RWPE2 (cell line): Measurements from ENCODE around the gene COL11A2.

Experiments
- ATAC-seq: fragments of 200-7000 bp; cut with Tn5 transposase; 3 replicates; pipeline ENCODE4 v1.9.1; 2021; ENCODE audit warnings: low read depth
- DNase-seq: peaks from one replicate; pipeline ENCODE4 v3.0.0-alpha.2; 2020; ENCODE audit warnings: low spot score
- H3K27ac ChIP-seq: fragments of 450-650 bp; 2 replicates; pipeline ENCODE4 v1.5.1; 2017; ENCODE audit warnings: mild to moderate bottlenecking; ENCODE audit not compliant: poor library complexity, severe bottlenecking
- H3K27me3 ChIP-seq: fragments of 250-450 bp; sonication (Bioruptor Pico); 2 replicates; pipeline ENCODE4 v1.5.1; 2021; ENCODE audit warnings: mild to moderate bottlenecking, moderate library complexity; ENCODE audit not compliant: insufficient read depth, poor library complexity, severe bottlenecking
- H3K36me3 ChIP-seq: fragments of 250-450 bp; sonication (Bioruptor Pico); 2 replicates; pipeline ENCODE4 v1.5.1; 2020; ENCODE audit warnings: low read depth, mild to moderate bottlenecking, moderate library complexity
- H3K4me1 ChIP-seq: fragments of 250-450 bp; sonication (Bioruptor Pico); 2 replicates; pipeline ENCODE4 v1.5.1; 2021; ENCODE audit warnings: mild to moderate bottlenecking, moderate library complexity; ENCODE audit not compliant: insufficient read depth, poor library complexity, severe bottlenecking
- H3K4me3 ChIP-seq: fragments of 250-450 bp; sonication (Bioruptor Pico); 2 replicates; pipeline ENCODE4 v1.5.1; 2021; ENCODE audit warnings: mild to moderate bottlenecking, moderate library complexity; ENCODE audit not compliant: severe bottlenecking
- H3K9me3 ChIP-seq: fragments of 250-450 bp; sonication (Bioruptor Pico); 2 replicates; pipeline ENCODE4 v1.5.1; 2021; ENCODE audit warnings: mild to moderate bottlenecking, moderate library complexity; ENCODE audit not compliant: severe bottlenecking
- TF ChIP-seq, protein P1 (sequence below): fragments of 450-650 bp; IDR thresholded peaks from one replicate; pipeline ENCODE4 v1.5.1; 2017; ENCODE audit warnings: mild to moderate bottlenecking, moderate library complexity; ENCODE audit not compliant: poor library complexity, severe bottlenecking

COL11A2 gene

DNA sequence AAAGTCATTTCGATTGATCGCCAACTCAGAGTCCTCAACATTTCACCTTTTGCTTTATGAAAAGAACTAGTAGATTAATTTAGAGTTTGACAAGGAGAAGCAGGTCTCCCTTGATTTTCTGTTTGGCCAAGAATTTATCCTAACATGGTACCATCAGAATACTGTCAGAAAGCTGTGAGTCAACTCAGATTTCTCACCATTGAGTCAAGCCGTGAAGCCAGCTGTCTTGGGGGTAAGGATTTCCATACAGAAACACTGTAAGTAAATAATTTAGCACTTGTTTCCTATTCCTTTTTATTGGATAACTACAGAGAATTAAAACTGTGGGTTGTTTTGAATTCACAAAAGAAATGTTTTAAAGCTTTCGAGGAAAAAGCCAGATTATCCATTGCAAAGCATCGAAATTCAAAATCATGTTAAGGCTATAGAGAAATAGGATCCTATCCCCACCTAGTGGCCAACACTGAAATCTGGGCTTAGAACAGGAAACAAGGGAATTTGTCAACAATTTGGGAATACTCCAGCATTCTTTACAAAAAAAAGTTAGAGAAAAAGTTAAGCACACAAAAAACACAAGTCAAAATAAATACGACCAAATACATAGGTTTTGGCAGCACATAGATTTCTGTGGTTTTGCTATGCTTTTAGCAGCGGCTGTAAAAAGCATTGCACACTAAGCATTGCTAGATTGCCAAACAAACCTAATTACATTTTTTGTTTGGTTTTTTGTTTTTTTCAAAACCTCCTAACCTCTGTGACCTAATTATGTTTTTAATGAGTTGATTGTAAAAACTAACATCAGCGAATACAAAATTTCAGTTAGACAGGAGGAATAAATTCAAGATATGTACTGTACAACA is 44.2 kb downstream of the COL11A2 start:
- H3K9me3 ChIP-seq: no peaks in the 10 kb centered on the region
- ATAC-seq: peak; percentile 57
- no peak overlapping the region for H3K4me3 ChIP-seq
- TF ChIP-seq, protein P1, sequence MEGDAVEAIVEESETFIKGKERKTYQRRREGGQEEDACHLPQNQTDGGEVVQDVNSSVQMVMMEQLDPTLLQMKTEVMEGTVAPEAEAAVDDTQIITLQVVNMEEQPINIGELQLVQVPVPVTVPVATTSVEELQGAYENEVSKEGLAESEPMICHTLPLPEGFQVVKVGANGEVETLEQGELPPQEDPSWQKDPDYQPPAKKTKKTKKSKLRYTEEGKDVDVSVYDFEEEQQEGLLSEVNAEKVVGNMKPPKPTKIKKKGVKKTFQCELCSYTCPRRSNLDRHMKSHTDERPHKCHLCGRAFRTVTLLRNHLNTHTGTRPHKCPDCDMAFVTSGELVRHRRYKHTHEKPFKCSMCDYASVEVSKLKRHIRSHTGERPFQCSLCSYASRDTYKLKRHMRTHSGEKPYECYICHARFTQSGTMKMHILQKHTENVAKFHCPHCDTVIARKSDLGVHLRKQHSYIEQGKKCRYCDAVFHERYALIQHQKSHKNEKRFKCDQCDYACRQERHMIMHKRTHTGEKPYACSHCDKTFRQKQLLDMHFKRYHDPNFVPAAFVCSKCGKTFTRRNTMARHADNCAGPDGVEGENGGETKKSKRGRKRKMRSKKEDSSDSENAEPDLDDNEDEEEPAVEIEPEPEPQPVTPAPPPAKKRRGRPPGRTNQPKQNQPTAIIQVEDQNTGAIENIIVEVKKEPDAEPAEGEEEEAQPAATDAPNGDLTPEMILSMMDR: peak; percentile 87
- DNase-seq: no peak
- peaks cover 3% of the 10 kb centered on the region for H3K27me3 ChIP-seq
- no peaks in the 10 kb centered on the region for H3K4me1 ChIP-seq
- no peaks in the 10 kb centered on the region for H3K36me3 ChIP-seq
- no peak overlapping the region for H3K27ac ChIP-seq

DNA sequence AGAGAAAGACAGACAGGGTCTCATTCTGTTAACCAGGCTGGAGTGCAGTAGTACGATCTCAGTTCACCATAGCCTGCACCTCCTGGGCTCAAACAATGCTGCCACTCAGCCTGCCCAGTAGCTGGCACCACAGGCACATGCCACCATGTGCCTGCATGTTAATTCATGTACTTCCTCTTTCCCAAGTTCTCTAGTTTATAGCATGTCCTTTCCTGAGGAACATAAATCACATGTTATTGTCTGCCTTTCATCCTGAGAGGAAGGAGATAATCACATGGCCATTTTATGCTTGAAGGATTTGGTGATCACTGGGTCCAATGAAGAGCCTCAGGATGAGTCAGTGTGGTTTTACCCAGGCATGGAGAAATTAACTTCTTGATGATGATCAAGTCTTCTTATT is 47.9 kb downstream of the COL11A2 start:
- Histone ChIP-seq H3K27me3 (peaks cover 10% of the 10 kb centered on the region), H3K9me3 (no peaks in the 10 kb centered on the region), H3K4me3 (no peak overlapping the region), H3K4me1 (no peaks in the 10 kb centered on the region), H3K36me3 (no peaks in the 10 kb centered on the region), H3K27ac (no peak overlapping the region)
- DNase-seq (no peak), ATAC-seq (peak; percentile 48; the same call in 2 of the 3 replicates)
- TF ChIP-seq, protein P1: no peak

DNA sequence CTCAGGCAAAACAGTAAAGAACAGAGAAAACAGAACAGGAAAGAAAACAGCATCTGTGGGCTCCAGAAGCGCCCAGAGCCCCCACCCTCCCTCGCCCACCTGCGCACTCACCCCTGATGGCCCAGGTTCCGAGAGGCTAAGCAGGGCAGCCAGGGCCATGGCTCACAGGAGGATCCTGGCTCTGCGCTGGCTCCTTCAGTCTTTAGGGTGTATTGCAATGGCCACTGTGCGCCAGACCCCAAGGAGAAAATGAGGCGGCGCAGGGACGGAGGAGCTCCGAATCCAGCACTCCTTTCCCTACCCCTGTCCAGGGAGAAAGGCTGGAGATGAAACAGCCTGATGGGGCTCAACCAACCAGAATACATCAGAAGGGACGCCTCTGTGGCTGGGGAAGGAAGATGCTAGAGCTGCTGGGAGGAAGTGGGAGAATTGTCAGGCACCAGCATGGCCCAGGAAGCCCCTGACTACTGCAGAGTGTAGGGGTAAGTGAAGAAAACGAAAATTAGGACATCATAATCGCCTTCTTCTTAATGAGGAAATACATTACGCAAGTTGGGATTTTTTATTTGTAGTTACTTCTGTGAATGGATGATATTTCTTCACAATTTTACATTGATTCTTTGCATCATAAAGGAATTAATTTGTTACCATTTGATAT is 49.0 kb downstream of the COL11A2 start:
- ATAC-seq (no peak), DNase-seq (no peak)
- TF ChIP-seq, protein P1: no peak

DNA sequence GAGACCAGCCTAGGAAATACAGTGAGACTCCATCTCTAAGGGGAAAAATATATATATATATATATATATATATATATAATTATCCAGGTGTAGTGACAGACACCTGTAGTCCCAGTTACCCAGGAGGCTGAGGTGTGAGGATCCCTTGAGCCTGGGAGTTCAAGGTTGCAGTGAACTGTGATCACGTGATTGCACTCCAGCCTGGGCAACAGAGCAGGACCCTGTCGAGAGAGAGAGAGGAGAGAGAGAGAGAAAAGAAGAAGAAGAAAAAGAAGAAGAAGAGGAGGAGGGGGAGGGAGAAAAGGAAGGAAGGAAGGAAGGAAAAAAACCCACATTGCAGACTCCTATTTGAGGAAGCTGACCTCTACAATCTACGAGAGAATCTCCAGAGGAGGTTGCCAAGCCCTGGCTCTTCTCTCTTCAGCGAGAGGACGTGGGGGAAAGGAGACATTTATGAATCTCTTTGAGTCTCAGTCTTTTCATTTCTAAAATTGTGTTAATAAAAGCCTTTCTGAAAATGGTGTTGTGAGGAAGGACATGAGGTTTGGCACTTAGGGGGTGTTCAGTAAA is 49.7 kb downstream of the COL11A2 start:
- TF ChIP-seq, protein P1: no peak
- H3K36me3 ChIP-seq: no peaks in the 10 kb centered on the region
- no peak overlapping the region for H3K4me3 ChIP-seq
- H3K4me1 ChIP-seq: no peaks in the 10 kb centered on the region
- ATAC-seq (no peak), DNase-seq (no peak)
- H3K27ac ChIP-seq: no peak overlapping the region
- H3K27me3 ChIP-seq: peaks cover 8% of the 10 kb centered on the region
- H3K9me3 ChIP-seq: no peaks in the 10 kb centered on the region

More for the DNA sequence above, 49.0 kb downstream of the COL11A2 start:
- H3K27ac ChIP-seq: no peak overlapping the region
- no peaks in the 10 kb centered on the region for H3K9me3 ChIP-seq
- H3K27me3 ChIP-seq: peaks cover 8% of the 10 kb centered on the region
- H3K4me1 ChIP-seq: no peaks in the 10 kb centered on the region
- H3K4me3 ChIP-seq: no peak overlapping the region
- no peaks in the 10 kb centered on the region for H3K36me3 ChIP-seq
